ENCODE results near the gene SAG.

Gene SAG

GRCh38 chr2:233307565-233307964 is at the start of gene SAG:
Gene SAG, plus strand, starts transcription at chr2:233307816. Its CDS starts 1,374 bp downstream, at chr2:233309190.
- Histone ChIP-seq H3K4me3 (ENCODE audit: low read depth in 1 of 5, low read length in 5 of 5) (no peak within 1 kb of the TSS), H3K4me1 (ENCODE audit: control insufficient read depth in 5 of 5, insufficient read depth in 5 of 5, low read length in 5 of 5) (no peaks in the 10 kb centered on the region), H3K27me3 (ENCODE audit: control insufficient read depth in 5 of 5, insufficient read depth in 4 of 5, low read length in 5 of 5) (peaks cover 0 to 4% (median 0%) of the 10 kb centered on the region in 5 donors), H3K9ac (ENCODE audit: low read length in 5 of 5) (no peak within 1 kb of the TSS), H3K36me3 (ENCODE audit: control insufficient read depth in 5 of 5, insufficient read depth in 5 of 5, low read length in 5 of 5) (no peaks in the 10 kb centered on the region), H3K27ac (ENCODE audit: low read depth, low read length) (no peak within 1 kb of the TSS), H3K9me3 (ENCODE audit: control insufficient read depth in 5 of 5, low read length in 5 of 5) (no peaks in the 10 kb centered on the region)

- Histone ChIP-seq H3K27me3 (ENCODE audit: control insufficient read depth in 5 of 5, insufficient read depth in 4 of 5, low read length in 5 of 5) (no peaks in the 10 kb centered on the region), H3K27ac (ENCODE audit: low read depth, low read length) (no peak overlapping the region), H3K4me1 (ENCODE audit: control insufficient read depth in 5 of 5, insufficient read depth in 5 of 5, low read length in 5 of 5) (peaks cover 0 to 10% (median 6%) of the 10 kb centered on the region in 5 donors), H3K4me3 (ENCODE audit: low read depth in 1 of 5, low read length in 5 of 5) (no peak overlapping the region), H3K9ac (ENCODE audit: low read length in 5 of 5) (peak overlapping the region in 1 of 5 donors; percentile 5), H3K9me3 (ENCODE audit: control insufficient read depth in 5 of 5, low read length in 5 of 5) (no peaks in the 10 kb centered on the region), H3K36me3 (ENCODE audit: control insufficient read depth in 5 of 5, insufficient read depth in 5 of 5, low read length in 5 of 5) (peaks cover 32 to 69% (median 64%) of the 10 kb centered on the region in 5 donors)
These were observed 49.4 kb upstream of the SAG start for GRCh38 chr2:233258211-233258610.

GRCh38 chr2:233259730-233260129 is 47.9 kb upstream of the SAG start:
- Histone ChIP-seq H3K36me3 (ENCODE audit: control insufficient read depth in 5 of 5, insufficient read depth in 5 of 5, low read length in 5 of 5) (peaks cover 34 to 79% (median 74%) of the 10 kb centered on the region in 5 donors), H3K4me1 (ENCODE audit: control insufficient read depth in 5 of 5, insufficient read depth in 5 of 5, low read length in 5 of 5) (no peaks in the 10 kb centered on the region), H3K9me3 (ENCODE audit: control insufficient read depth in 5 of 5, low read length in 5 of 5) (no peaks in the 10 kb centered on the region), H3K4me3 (ENCODE audit: low read depth in 1 of 5, low read length in 5 of 5) (no peak overlapping the region), H3K27ac (ENCODE audit: low read depth, low read length) (no peak overlapping the region), H3K27me3 (ENCODE audit: control insufficient read depth in 5 of 5, insufficient read depth in 4 of 5, low read length in 5 of 5) (no peaks in the 10 kb centered on the region), H3K9ac (ENCODE audit: low read length in 5 of 5) (no peak overlapping the region)

GRCh38 chr2:233260661-233261060 is 47.0 kb upstream of the SAG start:
- H3K36me3 ChIP-seq (ENCODE audit: control insufficient read depth in 5 of 5, insufficient read depth in 5 of 5, low read length in 5 of 5) = peaks cover 36 to 87% (median 81%) of the 10 kb centered on the region in 5 donors
- H3K4me1 ChIP-seq (ENCODE audit: control insufficient read depth in 5 of 5, insufficient read depth in 5 of 5, low read length in 5 of 5) = no peaks in the 10 kb centered on the region
- H3K27me3 ChIP-seq (ENCODE audit: control insufficient read depth in 5 of 5, insufficient read depth in 4 of 5, low read length in 5 of 5) = no peaks in the 10 kb centered on the region
- no peak overlapping the region for H3K27ac ChIP-seq (ENCODE audit: low read depth, low read length)
- H3K4me3 ChIP-seq (ENCODE audit: low read depth in 1 of 5, low read length in 5 of 5) = no peak overlapping the region
- H3K9ac ChIP-seq (ENCODE audit: low read length in 5 of 5) = no peak overlapping the region
- H3K9me3 ChIP-seq (ENCODE audit: control insufficient read depth in 5 of 5, low read length in 5 of 5) = no peaks in the 10 kb centered on the region

- H3K9ac ChIP-seq (ENCODE audit: low read length in 5 of 5) = no peak overlapping the region
- H3K9me3 ChIP-seq (ENCODE audit: control insufficient read depth in 5 of 5, low read length in 5 of 5) = no peaks in the 10 kb centered on the region
- H3K36me3 ChIP-seq (ENCODE audit: control insufficient read depth in 5 of 5, insufficient read depth in 5 of 5, low read length in 5 of 5) = peaks cover 36 to 95% (median 84%) of the 10 kb centered on the region in 5 donors
- H3K4me3 ChIP-seq (ENCODE audit: low read depth in 1 of 5, low read length in 5 of 5) = no peak overlapping the region
- no peak overlapping the region for H3K27ac ChIP-seq (ENCODE audit: low read depth, low read length)
- H3K27me3 ChIP-seq (ENCODE audit: control insufficient read depth in 5 of 5, insufficient read depth in 4 of 5, low read length in 5 of 5) = no peaks in the 10 kb centered on the region
- H3K4me1 ChIP-seq (ENCODE audit: control insufficient read depth in 5 of 5, insufficient read depth in 5 of 5, low read length in 5 of 5) = no peaks in the 10 kb centered on the region
These were observed 45.6 kb upstream of the SAG start for GRCh38 chr2:233261819-233262555.

GRCh38 chr2:233262562-233262961 is 45.1 kb upstream of the SAG start:
- H3K36me3 ChIP-seq (ENCODE audit: control insufficient read depth in 5 of 5, insufficient read depth in 5 of 5, low read length in 5 of 5) = peaks cover 34 to 94% (median 85%) of the 10 kb centered on the region in 5 donors
- no peaks in the 10 kb centered on the region for H3K4me1 ChIP-seq (ENCODE audit: control insufficient read depth in 5 of 5, insufficient read depth in 5 of 5, low read length in 5 of 5)
- H3K9me3 ChIP-seq (ENCODE audit: control insufficient read depth in 5 of 5, low read length in 5 of 5) = no peaks in the 10 kb centered on the region
- no peak overlapping the region for H3K9ac ChIP-seq (ENCODE audit: low read length in 5 of 5)
- H3K4me3 ChIP-seq (ENCODE audit: low read depth in 1 of 5, low read length in 5 of 5) = no peak overlapping the region
- H3K27me3 ChIP-seq (ENCODE audit: control insufficient read depth in 5 of 5, insufficient read depth in 4 of 5, low read length in 5 of 5) = no peaks in the 10 kb centered on the region
- no peak overlapping the region for H3K27ac ChIP-seq (ENCODE audit: low read depth, low read length)

GRCh38 chr2:233263045-233263570 is 44.5 kb upstream of the SAG start:
- Histone ChIP-seq H3K9me3 (ENCODE audit: control insufficient read depth in 5 of 5, low read length in 5 of 5) (no peaks in the 10 kb centered on the region), H3K27ac (ENCODE audit: low read depth, low read length) (no peak overlapping the region), H3K9ac (ENCODE audit: low read length in 5 of 5) (no peak overlapping the region), H3K36me3 (ENCODE audit: control insufficient read depth in 5 of 5, insufficient read depth in 5 of 5, low read length in 5 of 5) (peaks cover 31 to 97% (median 87%) of the 10 kb centered on the region in 5 donors), H3K4me3 (ENCODE audit: low read depth in 1 of 5, low read length in 5 of 5) (no peak overlapping the region), H3K4me1 (ENCODE audit: control insufficient read depth in 5 of 5, insufficient read depth in 5 of 5, low read length in 5 of 5) (no peaks in the 10 kb centered on the region), H3K27me3 (ENCODE audit: control insufficient read depth in 5 of 5, insufficient read depth in 4 of 5, low read length in 5 of 5) (no peaks in the 10 kb centered on the region)

GRCh38 chr2:233264667-233265066 is 42.9 kb upstream of the SAG start:
- Histone ChIP-seq H3K4me1 (ENCODE audit: control insufficient read depth in 5 of 5, insufficient read depth in 5 of 5, low read length in 5 of 5) (no peaks in the 10 kb centered on the region), H3K27me3 (ENCODE audit: control insufficient read depth in 5 of 5, insufficient read depth in 4 of 5, low read length in 5 of 5) (no peaks in the 10 kb centered on the region), H3K9ac (ENCODE audit: low read length in 5 of 5) (no peak overlapping the region), H3K36me3 (ENCODE audit: control insufficient read depth in 5 of 5, insufficient read depth in 5 of 5, low read length in 5 of 5) (peaks cover 41 to 95% (median 78%) of the 10 kb centered on the region in 5 donors), H3K4me3 (ENCODE audit: low read depth in 1 of 5, low read length in 5 of 5) (no peak overlapping the region), H3K27ac (ENCODE audit: low read depth, low read length) (no peak overlapping the region), H3K9me3 (ENCODE audit: control insufficient read depth in 5 of 5, low read length in 5 of 5) (no peaks in the 10 kb centered on the region)

GRCh38 chr2:233265899-233266431 is 41.7 kb upstream of the SAG start:
- Histone ChIP-seq H3K36me3 (ENCODE audit: control insufficient read depth in 5 of 5, insufficient read depth in 5 of 5, low read length in 5 of 5) (peaks cover 42 to 94% (median 78%) of the 10 kb centered on the region in 5 donors), H3K9me3 (ENCODE audit: control insufficient read depth in 5 of 5, low read length in 5 of 5) (no peaks in the 10 kb centered on the region), H3K4me3 (ENCODE audit: low read depth in 1 of 5, low read length in 5 of 5) (no peak overlapping the region), H3K9ac (ENCODE audit: low read length in 5 of 5) (no peak overlapping the region), H3K27me3 (ENCODE audit: control insufficient read depth in 5 of 5, insufficient read depth in 4 of 5, low read length in 5 of 5) (no peaks in the 10 kb centered on the region), H3K4me1 (ENCODE audit: control insufficient read depth in 5 of 5, insufficient read depth in 5 of 5, low read length in 5 of 5) (peaks cover 0 to 5% (median 0%) of the 10 kb centered on the region in 5 donors), H3K27ac (ENCODE audit: low read depth, low read length) (no peak overlapping the region)

- Histone ChIP-seq H3K27ac (ENCODE audit: low read depth, low read length) (no peak overlapping the region), H3K9ac (ENCODE audit: low read length in 5 of 5) (no peak overlapping the region), H3K4me1 (ENCODE audit: control insufficient read depth in 5 of 5, insufficient read depth in 5 of 5, low read length in 5 of 5) (peaks cover 0 to 5% (median 0%) of the 10 kb centered on the region in 5 donors), H3K36me3 (ENCODE audit: control insufficient read depth in 5 of 5, insufficient read depth in 5 of 5, low read length in 5 of 5) (peaks cover 39 to 93% (median 76%) of the 10 kb centered on the region in 5 donors), H3K9me3 (ENCODE audit: control insufficient read depth in 5 of 5, low read length in 5 of 5) (no peaks in the 10 kb centered on the region), H3K27me3 (ENCODE audit: control insufficient read depth in 5 of 5, insufficient read depth in 4 of 5, low read length in 5 of 5) (no peaks in the 10 kb centered on the region), H3K4me3 (ENCODE audit: low read depth in 1 of 5, low read length in 5 of 5) (no peak overlapping the region)
These were observed 41.1 kb upstream of the SAG start for GRCh38 chr2:233266481-233266880.
